ENCODE data around the gene CROCC2. TPM values are rescaled to one million over a fixed set of nuclear protein-coding genes. Genes with fewer than 3 reads are reported as not detected.

Gene CROCC2
- total RNA-seq, 1 donor from 2014 or later = not detected

DNA sequence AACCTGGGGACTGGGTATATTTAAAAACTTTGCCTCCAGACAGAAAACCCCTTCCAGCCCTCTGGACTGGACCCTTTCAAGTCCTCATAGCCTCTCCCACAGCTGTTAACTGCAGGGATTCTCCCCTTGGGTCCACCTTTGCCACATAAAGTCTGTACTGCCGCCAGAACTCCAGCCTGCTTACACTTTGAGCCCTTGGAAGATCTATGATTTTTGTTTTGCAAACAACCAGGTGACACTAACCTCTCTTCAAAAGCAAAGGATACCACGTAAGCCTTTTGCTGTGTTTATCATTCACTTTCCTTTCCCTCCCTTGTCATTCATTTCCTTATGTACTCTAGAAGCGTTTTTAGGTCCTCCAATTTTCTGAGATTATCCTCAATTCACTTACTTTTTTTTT, 41.7 kb upstream of the CROCC2 start:
- H3K9me3 ChIP-seq (replicated peaks) = no peaks in the 10 kb centered on the region
- TF ChIP-seq, protein P1, sequence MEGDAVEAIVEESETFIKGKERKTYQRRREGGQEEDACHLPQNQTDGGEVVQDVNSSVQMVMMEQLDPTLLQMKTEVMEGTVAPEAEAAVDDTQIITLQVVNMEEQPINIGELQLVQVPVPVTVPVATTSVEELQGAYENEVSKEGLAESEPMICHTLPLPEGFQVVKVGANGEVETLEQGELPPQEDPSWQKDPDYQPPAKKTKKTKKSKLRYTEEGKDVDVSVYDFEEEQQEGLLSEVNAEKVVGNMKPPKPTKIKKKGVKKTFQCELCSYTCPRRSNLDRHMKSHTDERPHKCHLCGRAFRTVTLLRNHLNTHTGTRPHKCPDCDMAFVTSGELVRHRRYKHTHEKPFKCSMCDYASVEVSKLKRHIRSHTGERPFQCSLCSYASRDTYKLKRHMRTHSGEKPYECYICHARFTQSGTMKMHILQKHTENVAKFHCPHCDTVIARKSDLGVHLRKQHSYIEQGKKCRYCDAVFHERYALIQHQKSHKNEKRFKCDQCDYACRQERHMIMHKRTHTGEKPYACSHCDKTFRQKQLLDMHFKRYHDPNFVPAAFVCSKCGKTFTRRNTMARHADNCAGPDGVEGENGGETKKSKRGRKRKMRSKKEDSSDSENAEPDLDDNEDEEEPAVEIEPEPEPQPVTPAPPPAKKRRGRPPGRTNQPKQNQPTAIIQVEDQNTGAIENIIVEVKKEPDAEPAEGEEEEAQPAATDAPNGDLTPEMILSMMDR (IDR thresholded peaks at IDR 0.05; ENCODE audit: borderline replicate concordance) = no peak
- no peak for DNase-seq
- H3K27ac ChIP-seq (replicated peaks) = no peak overlapping the region
- H3K27me3 ChIP-seq (ENCODE audit: low read depth) = no peaks in the 10 kb centered on the region
- no peak overlapping the region for H3K4me3 ChIP-seq
- no peaks in the 10 kb centered on the region for H3K36me3 ChIP-seq
- intact Hi-C loops (cut with micrococcal nuclease) = no loop called here
- H3K4me1 ChIP-seq = no peaks in the 10 kb centered on the region

DNA sequence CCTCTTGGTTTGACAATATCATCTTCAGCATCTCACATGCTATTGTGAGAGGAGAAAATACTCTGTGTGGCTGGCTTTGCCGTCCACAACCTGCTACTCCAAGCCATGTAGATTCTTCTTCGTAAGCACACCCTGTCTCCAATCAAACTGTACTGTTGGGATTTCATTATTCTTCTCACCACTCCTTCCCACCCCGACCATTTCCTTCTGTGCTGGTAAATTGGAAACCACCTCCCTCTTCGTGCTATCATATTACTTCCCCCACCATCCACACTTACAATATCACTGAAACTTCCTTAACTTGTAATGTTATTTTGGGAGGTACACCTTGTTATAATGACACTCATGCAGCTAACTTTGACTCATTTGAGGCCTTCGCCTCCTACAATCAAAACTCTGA, 40.7 kb upstream of the CROCC2 start:
- peaks cover 7% of the 10 kb centered on the region for H3K27me3 ChIP-seq (ENCODE audit: low read depth)
- no peaks in the 10 kb centered on the region for H3K36me3 ChIP-seq
- TF ChIP-seq, protein P1 (IDR thresholded peaks at IDR 0.05; ENCODE audit: borderline replicate concordance) = no peak
- no peak overlapping the region for H3K27ac ChIP-seq (replicated peaks)
- H3K4me1 ChIP-seq = no peaks in the 10 kb centered on the region
- no peaks in the 10 kb centered on the region for H3K9me3 ChIP-seq (replicated peaks)
- DNase-seq = no peak
- intact Hi-C loops (cut with micrococcal nuclease) = no loop called here
- no peak overlapping the region for H3K4me3 ChIP-seq

DNA sequence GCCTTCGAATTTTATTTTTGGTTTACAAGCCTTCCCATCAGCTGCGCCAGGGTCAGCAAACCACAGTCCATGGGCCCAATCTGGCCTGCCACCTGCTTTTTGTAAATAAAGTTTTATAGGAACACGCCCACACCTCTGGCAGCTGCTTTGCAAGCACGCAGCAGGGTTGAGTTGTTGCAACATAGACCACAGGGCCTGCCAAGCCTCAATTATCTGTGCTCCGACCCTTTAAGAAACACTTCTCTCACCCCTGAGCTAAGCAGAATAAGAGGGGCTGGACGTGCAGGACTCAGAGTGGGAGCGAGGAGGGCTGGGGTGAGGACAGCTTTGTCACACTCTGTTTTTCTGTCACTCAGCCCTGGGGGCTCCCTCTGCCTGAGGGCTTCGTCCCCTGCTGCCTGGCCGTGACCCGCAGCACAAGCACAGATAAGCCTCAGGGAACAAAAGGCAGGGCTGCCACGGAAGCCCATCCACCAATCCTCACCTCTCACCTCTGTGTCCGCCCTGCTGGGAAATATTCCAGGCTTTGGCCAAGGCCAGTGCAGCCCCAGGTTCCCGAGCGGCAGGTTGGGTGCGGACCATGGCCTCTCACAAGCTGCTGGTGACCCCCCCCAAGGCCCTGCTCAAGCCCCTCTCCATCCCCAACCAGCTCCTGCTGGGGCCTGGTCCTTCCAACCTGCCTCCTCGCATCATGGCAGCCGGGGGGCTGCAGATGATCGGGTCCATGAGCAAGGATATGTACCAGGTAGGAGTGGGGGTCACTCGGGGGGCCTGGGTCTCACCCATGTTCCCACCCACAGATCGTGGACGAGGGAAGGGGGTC, 37.6 kb upstream of the CROCC2 start, which contains the start of gene AGXT:
Gene AGXT, plus strand, starts transcription at position 539 of the 823 bp plus-strand sequence. Its CDS starts 42 bp downstream, at position 581.
- no peaks in the 10 kb centered on the region for H3K9me3 ChIP-seq (replicated peaks)
- TF ChIP-seq, protein P1 (IDR thresholded peaks at IDR 0.05; ENCODE audit: borderline replicate concordance) = no peak
- DNase-seq = no peak
- H3K4me3 ChIP-seq = no peak within 1 kb of the TSS
- H3K27ac ChIP-seq (replicated peaks) = no peak within 1 kb of the TSS
- intact Hi-C loops (cut with micrococcal nuclease) = no loop called here
- H3K4me1 ChIP-seq = no peaks in the 10 kb centered on the region
- peaks cover 20% of the 10 kb centered on the region for H3K27me3 ChIP-seq (ENCODE audit: low read depth)
- no peaks in the 10 kb centered on the region for H3K36me3 ChIP-seq

DNA sequence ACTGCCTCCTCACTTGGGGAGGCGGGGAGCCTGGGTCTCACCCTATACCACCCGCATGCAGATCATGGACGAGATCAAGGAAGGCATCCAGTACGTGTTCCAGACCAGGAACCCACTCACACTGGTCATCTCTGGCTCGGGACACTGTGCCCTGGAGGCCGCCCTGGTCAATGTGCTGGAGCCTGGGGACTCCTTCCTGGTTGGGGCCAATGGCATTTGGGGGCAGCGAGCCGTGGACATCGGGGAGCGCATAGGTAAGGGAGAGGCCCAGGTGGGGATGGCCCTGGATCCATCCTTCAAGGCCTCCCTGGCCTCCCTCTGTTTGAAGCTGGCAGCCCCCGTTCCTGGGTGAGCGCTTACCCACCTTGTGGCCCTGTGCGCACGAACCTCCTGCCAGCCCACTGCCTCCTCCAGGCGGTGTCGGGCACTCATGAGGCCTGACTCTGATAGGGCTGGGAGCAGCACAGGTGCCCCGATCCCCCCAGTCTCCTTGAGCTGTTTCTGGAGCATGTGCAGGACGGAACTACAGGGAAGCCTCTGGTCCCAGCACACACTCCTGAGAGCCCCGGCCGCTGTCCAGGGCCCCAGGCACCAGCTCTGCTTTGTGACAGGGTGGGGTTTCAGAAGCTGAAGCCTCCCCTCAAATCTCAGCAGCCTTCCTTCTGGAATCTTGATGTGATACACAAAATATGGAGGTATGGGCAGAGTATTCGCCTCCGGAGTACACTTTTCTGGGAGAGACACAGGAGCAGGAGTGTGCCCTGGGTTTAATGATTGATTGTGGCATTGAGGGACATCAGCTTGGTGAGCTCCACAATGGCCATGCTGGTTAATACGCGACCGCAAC, 36.8 kb upstream of the CROCC2 start:
- no peak overlapping the region for H3K27ac ChIP-seq (replicated peaks)
- intact Hi-C loops (cut with micrococcal nuclease) = no loop called here
- no peaks in the 10 kb centered on the region for H3K9me3 ChIP-seq (replicated peaks)
- no peak for DNase-seq
- no peaks in the 10 kb centered on the region for H3K36me3 ChIP-seq
- TF ChIP-seq, protein P1 (IDR thresholded peaks at IDR 0.05; ENCODE audit: borderline replicate concordance) = no peak
- no peaks in the 10 kb centered on the region for H3K4me1 ChIP-seq
- peaks cover 20% of the 10 kb centered on the region for H3K27me3 ChIP-seq (ENCODE audit: low read depth)
- H3K4me3 ChIP-seq = no peak overlapping the region

DNA sequence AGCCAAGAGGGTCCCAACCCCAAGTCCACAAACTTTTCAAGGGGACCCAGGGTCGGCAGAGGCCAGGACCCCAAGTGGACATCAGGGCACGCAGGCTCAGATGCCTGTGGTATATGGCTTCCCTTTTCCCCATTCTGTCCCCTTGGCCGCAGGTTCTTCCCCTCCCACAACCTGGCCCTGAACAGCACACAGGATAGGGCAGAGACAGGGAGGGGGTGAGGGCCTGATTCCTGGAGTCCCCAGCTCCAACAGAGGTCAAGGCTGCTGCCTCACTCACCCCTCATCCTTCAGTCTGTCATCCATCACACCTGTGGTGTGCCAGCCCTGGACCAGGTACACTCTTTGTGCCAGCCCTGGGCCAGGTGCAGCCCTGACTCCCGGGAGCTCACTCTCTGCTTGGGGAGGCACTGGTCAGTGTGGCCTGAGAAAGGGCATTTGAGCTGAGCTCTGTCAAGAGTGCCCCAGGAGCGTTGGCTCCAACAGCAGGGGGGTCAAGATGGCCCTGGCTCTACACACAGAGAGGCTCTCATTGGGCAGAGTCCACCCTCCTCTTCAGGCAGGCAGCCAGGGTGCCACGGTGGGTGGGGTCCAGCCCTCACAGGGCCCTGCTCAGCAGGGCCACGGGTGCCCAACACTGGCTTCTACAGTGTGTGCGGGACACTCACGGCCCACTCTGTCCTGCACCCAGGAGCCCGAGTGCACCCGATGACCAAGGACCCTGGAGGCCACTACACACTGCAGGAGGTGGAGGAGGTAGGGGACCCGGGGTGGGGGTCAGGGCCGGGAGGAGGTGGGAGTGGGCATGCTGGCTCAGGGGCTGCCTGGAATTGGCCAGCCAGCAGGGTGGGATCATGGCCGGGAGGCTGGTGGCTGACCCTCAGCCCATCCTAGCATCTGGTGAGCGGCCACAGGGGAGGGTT, 35.9 kb upstream of the CROCC2 start:
- no peaks in the 10 kb centered on the region for H3K4me1 ChIP-seq
- intact Hi-C loops (cut with micrococcal nuclease) = no loop called here
- no peaks in the 10 kb centered on the region for H3K36me3 ChIP-seq
- TF ChIP-seq, protein P1 (IDR thresholded peaks at IDR 0.05; ENCODE audit: borderline replicate concordance) = no peak
- H3K4me3 ChIP-seq = no peak overlapping the region
- H3K9me3 ChIP-seq (replicated peaks) = no peaks in the 10 kb centered on the region
- peaks cover 20% of the 10 kb centered on the region for H3K27me3 ChIP-seq (ENCODE audit: low read depth)
- no peak for DNase-seq
- no peak overlapping the region for H3K27ac ChIP-seq (replicated peaks)
